ENCODE data around the gene PAOX.

DNA sequence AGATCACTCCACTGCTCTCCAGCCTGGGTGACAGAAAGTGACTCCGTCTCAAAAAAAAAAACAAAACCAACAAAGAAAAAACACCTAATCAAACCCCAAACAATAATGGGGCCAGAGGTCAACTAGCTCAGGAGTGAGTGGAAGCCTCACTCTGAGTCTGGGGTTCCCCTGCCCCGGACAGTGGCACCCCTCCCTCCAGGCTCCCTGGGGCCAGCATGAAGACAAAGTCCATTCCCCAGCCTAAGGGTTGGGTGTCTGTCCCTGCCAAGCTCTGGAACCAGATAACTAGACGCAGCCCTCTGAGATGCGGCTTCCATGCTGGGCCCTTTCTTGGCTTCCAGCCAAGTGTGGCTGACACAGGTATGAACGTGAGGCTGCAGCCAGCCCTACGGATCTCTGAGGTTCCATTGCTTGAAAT is 19.5 kb upstream of the PAOX start:
- TF ChIP-seq POLR2A (IDR thresholded peaks at IDR 0.05; ENCODE audit: low read depth, low read length) (no peak), TAF1 (IDR thresholded peaks at IDR 0.05; ENCODE audit: low read depth, low read length) (no peak), POLR2AphosphoS5 (IDR thresholded peaks at IDR 0.05; ENCODE audit: low read depth, low read length) (no peak), PAX5 (IDR thresholded peaks at IDR 0.05; ENCODE audit: insufficient read depth, low read length, severe bottlenecking) (no peak)
